Activated T-cell treated with anti-CD3 and anti-CD28 coated beads, Interleukin-2, amount 50 U/mL, for 72 hours (primary cell): ENCODE measurements around the gene HMGCR. TPM values are rescaled to one million over a fixed set of nuclear protein-coding genes. Genes with fewer than 3 reads are reported as not detected.
"Not testable (repeated sequence)": the region's sequence is repeated elsewhere in the genome, so short reads cannot be mapped to it uniquely, and the experiment has no call there.

ENCODE experiments used
- ATAC-seq, 2 donors: fragments of 150-1000 bp; cut with Tn5 transposase; replicated peaks in 1 of 2; 2 replicates each; pipeline ENCODE4 v1.10.0; 2021; ENCODE audit warnings: moderate library complexity in 2 of 2, mild to moderate bottlenecking in 1 of 2
- DNase-seq, 2 donors: peaks; one replicate each; pipeline ENCODE4 v3.0.0; 2021 to 2022; ENCODE audit warnings: mixed read lengths in 1 of 2
- H3K27ac Mint-ChIP-seq: one replicate; pipeline ENCODE4 v1.8.0; 2022; ENCODE audit warnings: mild to moderate bottlenecking, moderate library complexity, mixed read lengths
- H3K27me3 Mint-ChIP-seq: one replicate; pipeline ENCODE4 v1.8.0; 2022; ENCODE audit warnings: low read depth, mixed read lengths
- H3K36me3 Mint-ChIP-seq, 2 donors: one replicate each; pipeline ENCODE4 v1.8.0; 2022; ENCODE audit warnings: mixed read lengths in 2 of 2, mild to moderate bottlenecking in 1 of 2; ENCODE audit not compliant: insufficient read depth in 2 of 2
- H3K4me1 Mint-ChIP-seq: one replicate; pipeline ENCODE4 v1.8.0; 2022; ENCODE audit warnings: low read depth, mixed read lengths
- H3K4me3 Mint-ChIP-seq, 2 donors: one replicate each; pipeline ENCODE4 v1.8.0; 2022; ENCODE audit warnings: mild to moderate bottlenecking in 2 of 2, mixed read lengths in 2 of 2, moderate library complexity in 2 of 2
- H3K9me3 Mint-ChIP-seq, 2 donors: one replicate each; pipeline ENCODE4 v1.8.0; 2022; ENCODE audit warnings: mixed read lengths in 2 of 2
- total RNA-seq, 2 donors: library from RNA; stranded (reverse); gene quantifications; one replicate each; pipeline ENCODE4 v1.2.3, GENCODE V29; 2022

HMGCR gene
- total RNA-seq, 2 donors from 2014 or later, result 23.5 to 24.2 TPM

- Mint-ChIP-seq H3K9me3 (no peaks in the 10 kb centered on the region), H3K4me1 (peaks cover 13% of the 10 kb centered on the region), H3K36me3 (no peaks in the 10 kb centered on the region), H3K27ac (no peak overlapping the region), H3K4me3 (no peak overlapping the region), H3K27me3 (no peaks in the 10 kb centered on the region)
- DNase-seq, result no peak
- ATAC-seq, result no peak
Observed at GRCh38 chr5:75331095-75332090, 5.6 kb upstream of the HMGCR start.

- ATAC-seq, H3K9me3 Mint-ChIP-seq, H3K27ac Mint-ChIP-seq, H3K4me3 Mint-ChIP-seq, H3K36me3 Mint-ChIP-seq, DNase-seq, H3K27me3 Mint-ChIP-seq: not testable (repeated sequence)
- H3K4me1 Mint-ChIP-seq, result peaks cover 13% of the 10 kb centered on the region
Observed at GRCh38 chr5:75333759-75334158, 3.3 kb upstream of the HMGCR start.

- not testable (repeated sequence) for DNase-seq, H3K4me3 Mint-ChIP-seq, ATAC-seq, H3K36me3 Mint-ChIP-seq, H3K27ac Mint-ChIP-seq, H3K9me3 Mint-ChIP-seq, H3K27me3 Mint-ChIP-seq
- H3K4me1 Mint-ChIP-seq, result peaks cover 19% of the 10 kb centered on the region
Observed at GRCh38 chr5:75334413-75334812, 2.6 kb upstream of the HMGCR start.

- H3K9me3 Mint-ChIP-seq, result no peaks in the 10 kb centered on the region
- H3K27me3 Mint-ChIP-seq, result no peaks in the 10 kb centered on the region
- no peak for ATAC-seq
- no peak for DNase-seq
- no peak overlapping the region for H3K4me3 Mint-ChIP-seq
- H3K4me1 Mint-ChIP-seq, result peaks cover 29% of the 10 kb centered on the region
- peaks cover 0 to 1% of the 10 kb centered on the region in 2 donors for H3K36me3 Mint-ChIP-seq
- H3K27ac Mint-ChIP-seq, result no peak overlapping the region
Observed at GRCh38 chr5:75335486-75335885, 1.5 kb upstream of the HMGCR start.

GRCh38 chr5:75335952-75336614 is 937 bp upstream of the HMGCR start:
- ATAC-seq, result no peak
- peaks cover 34% of the 10 kb centered on the region for H3K4me1 Mint-ChIP-seq
- H3K27ac Mint-ChIP-seq, result no peak overlapping the region

GRCh38 chr5:75337366-75338021 is 474 bp downstream of the HMGCR start:
- Mint-ChIP-seq H3K4me3 (no peak overlapping the region), H3K36me3 (peaks cover 0 to 1% of the 10 kb centered on the region in 2 donors), H3K27me3 (no peaks in the 10 kb centered on the region), H3K4me1 (peaks cover 47% of the 10 kb centered on the region), H3K27ac (no peak overlapping the region), H3K9me3 (no peaks in the 10 kb centered on the region)
- peak; percentile 46 to 53 for DNase-seq
- ATAC-seq, result peak; percentile 7 to 10

More at GRCh38 chr5:75335952-75336614, 937 bp upstream of the HMGCR start:
- Mint-ChIP-seq H3K9me3 (no peaks in the 10 kb centered on the region), H3K36me3 (peaks cover 0 to 1% of the 10 kb centered on the region in 2 donors), H3K27me3 (no peaks in the 10 kb centered on the region), H3K4me3 (no peak overlapping the region)
- DNase-seq, result peak in 1 of 2 donors; percentile 13

- peaks cover 47% of the 10 kb centered on the region for H3K4me1 Mint-ChIP-seq
Observed at GRCh38 chr5:75338408-75338807, 1.4 kb downstream of the HMGCR start.

GRCh38 chr5:75340714-75341478 is 3.9 kb downstream of the HMGCR start:
- Mint-ChIP-seq H3K9me3 (no peaks in the 10 kb centered on the region), H3K27me3 (no peaks in the 10 kb centered on the region), H3K4me3 (no peak overlapping the region), H3K4me1 (peaks cover 47% of the 10 kb centered on the region), H3K27ac (peak overlapping the region; percentile 38), H3K36me3 (peaks cover 0 to 9% of the 10 kb centered on the region in 2 donors)
- no peak for ATAC-seq
- DNase-seq, result no peak

More at GRCh38 chr5:75338408-75338807, 1.4 kb downstream of the HMGCR start:
- ATAC-seq, result no peak
- Mint-ChIP-seq H3K36me3 (peaks cover 0 to 1% of the 10 kb centered on the region in 2 donors), H3K9me3 (no peaks in the 10 kb centered on the region), H3K4me3 (no peak overlapping the region), H3K27ac (no peak overlapping the region), H3K27me3 (no peaks in the 10 kb centered on the region)
- no peak for DNase-seq

GRCh38 chr5:75341934-75342333 is 4.9 kb downstream of the HMGCR start:
- Mint-ChIP-seq H3K27me3 (no peaks in the 10 kb centered on the region), H3K27ac (no peak overlapping the region), H3K4me3 (no peak overlapping the region), H3K36me3 (peaks cover 0 to 14% of the 10 kb centered on the region in 2 donors), H3K9me3 (no peaks in the 10 kb centered on the region), H3K4me1 (peaks cover 47% of the 10 kb centered on the region)
- DNase-seq, result no peak
- ATAC-seq, result no peak

GRCh38 chr5:75342836-75343235 is 5.8 kb downstream of the HMGCR start:
- ATAC-seq (no peak), DNase-seq (no peak)
- Mint-ChIP-seq H3K27ac (no peak overlapping the region), H3K9me3 (no peaks in the 10 kb centered on the region), H3K27me3 (no peaks in the 10 kb centered on the region), H3K4me1 (peaks cover 42% of the 10 kb centered on the region), H3K36me3 (peaks cover 2 to 20% of the 10 kb centered on the region in 2 donors), H3K4me3 (no peak overlapping the region)

GRCh38 chr5:75348241-75348640 is 11.2 kb downstream of the HMGCR start:
- Mint-ChIP-seq H3K4me1 (peaks cover 21% of the 10 kb centered on the region), H3K9me3 (no peaks in the 10 kb centered on the region), H3K36me3 (peaks cover 12 to 51% of the 10 kb centered on the region in 2 donors), H3K27me3 (no peaks in the 10 kb centered on the region), H3K27ac (no peak overlapping the region), H3K4me3 (no peak overlapping the region)
- no peak for ATAC-seq
- DNase-seq, result no peak

- Mint-ChIP-seq H3K27ac (no peak overlapping the region), H3K4me3 (no peak overlapping the region), H3K36me3 (peaks cover 13 to 51% of the 10 kb centered on the region in 2 donors), H3K9me3 (no peaks in the 10 kb centered on the region), H3K4me1 (peaks cover 21% of the 10 kb centered on the region), H3K27me3 (no peaks in the 10 kb centered on the region)
- DNase-seq (no peak), ATAC-seq (no peak)
Observed at GRCh38 chr5:75349663-75350062, 12.6 kb downstream of the HMGCR start.
